H1 (cell line): ENCODE data around the gene EPS8. TPM values are rescaled to one million over a fixed set of nuclear protein-coding genes. Genes with fewer than 3 reads are reported as not detected.

ENCODE experiments used
- ASH2L ChIP-seq: fragments of 200-600, 300-600 bp; sonication (generic); IDR thresholded peaks from one replicate; pipeline ENCODE4 v1.7.1; 2017; ENCODE audit warnings: low read length
- PHF8 ChIP-seq: fragments of 200-600 bp; sonication (generic); conservative IDR thresholded peaks from 2 replicates; pipeline ENCODE4 v1.7.1; 2012; ENCODE audit warnings: low read depth, mild to moderate bottlenecking, inconsistent platforms, low read length, moderate library complexity
- POLR2A ChIP-seq, 2 experiments: IDR thresholded peaks; 1 replicate in 1 of 2; 2 replicates in 1 of 2; pipeline ENCODE4 v1.6.1; 2011; ENCODE audit warnings: low read depth in 2 of 2, low read length in 2 of 2, mild to moderate bottlenecking in 2 of 2; ENCODE audit errors: control extremely low read depth in 1 of 2
- RAD21 ChIP-seq, 2 experiments: IDR thresholded peaks in 1 of 2; conservative IDR thresholded peaks in 1 of 2; 2 replicates each; pipeline ENCODE4 v1.6.1; 2011; ENCODE audit warnings: low read depth in 2 of 2, low read length in 2 of 2, improper control_type of control experiment in 1 of 2, inconsistent platforms in 1 of 2, mild to moderate bottlenecking in 1 of 2, moderate library complexity in 1 of 2
- SIX5 ChIP-seq: IDR thresholded peaks from 2 replicates; pipeline ENCODE4 v1.6.1; 2011; ENCODE audit warnings: mild to moderate bottlenecking, low read depth, low read length
- SP2 ChIP-seq: IDR thresholded peaks from 2 replicates; pipeline ENCODE4 v1.6.1; 2012; ENCODE audit warnings: mild to moderate bottlenecking, low read length, inconsistent platforms
- TCF12 ChIP-seq: IDR thresholded peaks from 2 replicates; pipeline ENCODE4 v1.6.1; 2011; ENCODE audit warnings: low read depth, mild to moderate bottlenecking, low read length
- polyA plus RNA-seq, 7 experiments: library from polyadenylated mRNA; depleted of rRNA in 3 of 7; stranded (reverse) in 5 of 7; unstranded in 2 of 7; fragments of >200 nt in 5 of 7; fragments of 200-250 nt in 2 of 7; gene quantifications; 1 replicate in 5 of 7; 2 replicates in 1 of 7; 4 replicates in 1 of 7; pipeline versions ENCODE4 v1.2.1 to v1.2.3, GENCODE V29; 2011 to 2013; ENCODE audit warnings: missing spikeins in 2 of 7, mixed read lengths in 2 of 7
- total RNA-seq: library from RNA; stranded (reverse); fragmentation: NEBNext Ultra II Directional; extraction: Animal tissue kit (Norgen Biotek cat#: 25700); gene quantifications from 2 replicates; pipeline ENCODE4 v1.2.1, GENCODE V29; 2021

The EPS8 gene
- total and polyA plus RNA-seq, 2 of the 8 experiments (the other 6 are each of a cell fraction or from before 2014, with no cell fraction given), result 3.0 to 4.6 TPM

DNA sequence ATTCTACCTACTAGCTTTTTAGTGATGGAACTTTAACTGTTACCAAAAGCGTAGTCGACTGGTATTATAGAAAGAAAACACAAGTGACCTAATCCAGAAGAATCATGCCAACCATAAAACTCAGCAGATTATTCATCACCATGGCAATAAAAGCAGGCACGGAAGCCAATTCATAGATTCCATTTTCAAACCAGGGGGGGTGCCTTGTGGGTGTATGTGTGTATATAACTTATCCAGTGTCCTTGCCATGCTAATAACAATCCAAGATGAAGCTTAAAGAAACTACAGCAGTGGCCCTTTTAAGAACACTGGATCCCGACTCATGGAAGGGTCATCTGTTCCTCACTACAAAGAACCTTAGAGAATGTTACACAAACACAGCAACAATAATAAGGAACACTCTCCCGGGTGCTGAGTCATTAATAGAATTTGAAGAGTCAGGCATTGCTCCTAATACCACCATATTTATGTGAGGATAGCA is 61.0 kb downstream of the EPS8 start (continued):
- TF ChIP-seq RAD21 (IDR thresholded peaks at IDR 0.05 in 1 of 2, conservative IDR thresholded peaks at IDR 0.05 in 1 of 2; ENCODE audit: low read depth in 2 of 2, low read length in 2 of 2) (no peak), PHF8 (no peak), TCF12 (no peak), ASH2L (no peak), SP2 (no peak), POLR2A (IDR thresholded peaks at IDR 0.05; ENCODE audit: control extremely low read depth in 1 of 2, low read depth in 2 of 2, low read length in 2 of 2) (no peak), SIX5 (no peak)
